Umbilical cord (tissue), 2 donors: ENCODE measurements around the gene CLEC4M. TPM values are rescaled to one million over a fixed set of nuclear protein-coding genes. Genes with fewer than 3 reads are reported as not detected.
"Not testable (repeated sequence)": the region's sequence is repeated elsewhere in the genome, so short reads cannot be mapped to it uniquely, and the experiment has no call there.

Experiments
- DNase-seq: peaks from one replicate; pipeline ENCODE4 v3.0.0-alpha.2; 2015; ENCODE audit warnings: low spot score
- total RNA-seq: library from RNA; depleted of rRNA; stranded (reverse); fragments of >200 nt; gene quantifications from one replicate; pipeline ENCODE4 v1.2.3, GENCODE V29; 2014; ENCODE audit warnings: low replicate concordance; ENCODE audit not compliant: insufficient read depth

Gene CLEC4M
- total RNA-seq, 1 donor from 2014 or later = 1.7 TPM

- DNase-seq = no peak
Measured at GRCh38 chr19:7771072-7771471, 8.0 kb downstream of the CLEC4M start.

GRCh38 chr19:7772752-7773291 lies 9.8 kb downstream of the CLEC4M start:
- peak; percentile 18 for DNase-seq

GRCh38 chr19:7773841-7774240 lies 10.8 kb downstream of the CLEC4M start:
- peak; percentile 15 for DNase-seq

- DNase-seq = no peak
Measured at GRCh38 chr19:7775761-7776160, 12.7 kb downstream of the CLEC4M start.

- peak; percentile 12 for DNase-seq
Measured at GRCh38 chr19:7778081-7778480, 15.0 kb downstream of the CLEC4M start.

GRCh38 chr19:7779631-7780486 lies 16.8 kb downstream of the CLEC4M start:
- DNase-seq = no peak

GRCh38 chr19:7781157-7781556 lies 18.1 kb downstream of the CLEC4M start:
- no peak for DNase-seq

- DNase-seq = peak; percentile 75
Measured at GRCh38 chr19:7783991-7784423, 21.0 kb downstream of the CLEC4M start.

- no peak for DNase-seq
Measured at GRCh38 chr19:7784856-7785255, 21.8 kb downstream of the CLEC4M start.

GRCh38 chr19:7787141-7787540 lies 24.1 kb downstream of the CLEC4M start:
- no peak for DNase-seq

- DNase-seq = no peak
Measured at GRCh38 chr19:7787602-7788177, 24.6 kb downstream of the CLEC4M start.

GRCh38 chr19:7788178-7788932 lies 25.3 kb downstream of the CLEC4M start:
- no peak for DNase-seq

GRCh38 chr19:7788933-7789323 lies 25.9 kb downstream of the CLEC4M start:
- DNase-seq = no peak

- no peak for DNase-seq
Measured at GRCh38 chr19:7789447-7789846, 26.4 kb downstream of the CLEC4M start.

- DNase-seq = no peak
Measured at GRCh38 chr19:7790416-7790815, 27.4 kb downstream of the CLEC4M start.

- peak; percentile 93 for DNase-seq
Measured at GRCh38 chr19:7792281-7792680, 29.2 kb downstream of the CLEC4M start.

- DNase-seq = not testable (repeated sequence)
Measured at GRCh38 chr19:7792701-7793100, 29.7 kb downstream of the CLEC4M start.

GRCh38 chr19:7793493-7793892 lies 30.4 kb downstream of the CLEC4M start:
- DNase-seq = no peak

- no peak for DNase-seq
Measured at GRCh38 chr19:7795555-7796161, 32.6 kb downstream of the CLEC4M start.

GRCh38 chr19:7799640-7800355 lies 36.8 kb downstream of the CLEC4M start:
- peak; percentile 76 for DNase-seq

GRCh38 chr19:7801020-7801570 lies 38.1 kb downstream of the CLEC4M start:
- no peak for DNase-seq
